Neural cell (in vitro differentiated cells): Measurements from ENCODE around the gene PPP2R5D. TPM values are rescaled to one million over a fixed set of nuclear protein-coding genes. Genes with fewer than 3 reads are reported as not detected.

Experiments used
- H2AFZ ChIP-seq: fragments of 200-600, 300-800 bp; sonication (generic), shearing (Covaris generic); 2 replicates; pipeline ENCODE4 v1.6.0; 2014; ENCODE audit warnings: low read depth, mild to moderate bottlenecking, antibody characterized with exemption, low read length, moderate library complexity
- H3F3A ChIP-seq: fragments of 200-600 bp; shearing (Covaris generic); 2 replicates; pipeline ENCODE4 v1.6.1; 2016; ENCODE audit warnings: mild to moderate bottlenecking, moderate library complexity, mixed read lengths, antibody characterized with exemption, low read length; ENCODE audit not compliant: insufficient read depth, poor library complexity, severe bottlenecking
- H3K27ac ChIP-seq: fragments of 200-600, 300-800 bp; sonication (generic), shearing (Covaris generic); 2 replicates; pipeline ENCODE4 v1.5.1; 2014; ENCODE audit warnings: mild to moderate bottlenecking, low read length, moderate library complexity
- H3K27me3 ChIP-seq: fragments of 300-800, 200-600 bp; sonication (generic), shearing (Covaris generic); 2 replicates; pipeline ENCODE4 v1.6.0; 2014; ENCODE audit warnings: mild to moderate bottlenecking, low read depth, low read length, moderate library complexity; ENCODE audit not compliant: insufficient read depth
- H3K36me3 ChIP-seq: fragments of 300-800, 200-600 bp; sonication (generic), shearing (Covaris generic); 2 replicates; pipeline ENCODE4 v1.5.1; 2014; ENCODE audit warnings: mild to moderate bottlenecking, antibody characterized with exemption, low read length, moderate library complexity; ENCODE audit not compliant: insufficient read depth
- H3K4me2 ChIP-seq: fragments of 300-800, 200-600 bp; sonication (generic), shearing (Covaris generic); 2 replicates; pipeline ENCODE4 v1.6.0; 2014; ENCODE audit warnings: mild to moderate bottlenecking, low read length
- H3K4me3 ChIP-seq: fragments of 300-800, 200-600 bp; sonication (generic), shearing (Covaris generic); 2 replicates; pipeline ENCODE4 v1.5.1; 2014; ENCODE audit warnings: mild to moderate bottlenecking, low read length, moderate library complexity
- H3K79me2 ChIP-seq: fragments of 200-600 bp; shearing (Covaris generic); replicated peaks from 2 replicates; pipeline ENCODE4 v1.6.0; 2014; ENCODE audit warnings: mild to moderate bottlenecking, low read length, moderate library complexity; ENCODE audit not compliant: insufficient read depth
- H3K9ac ChIP-seq: fragments of 300-800, 200-600 bp; sonication (generic), shearing (Covaris generic); 2 replicates; pipeline ENCODE4 v1.6.1; 2016; ENCODE audit warnings: mild to moderate bottlenecking, low read length, mixed read lengths
- H3K9me2 ChIP-seq: fragments of 200-600 bp; shearing (Covaris generic); 2 replicates; pipeline ENCODE4 v1.6.1; 2016; ENCODE audit warnings: mild to moderate bottlenecking, low read length, mixed read lengths; ENCODE audit not compliant: insufficient read depth
- H3K9me3 ChIP-seq: fragments of 200-600, 300-800 bp; sonication (generic), shearing (Covaris generic); 2 replicates; pipeline ENCODE4 v1.6.1; 2016; ENCODE audit warnings: mild to moderate bottlenecking, mixed run types, low read length, moderate library complexity, mixed read lengths
- H4K20me1 ChIP-seq: fragments of 200-600 bp; shearing (Covaris generic); 2 replicates; pipeline ENCODE4 v1.6.1; 2016; ENCODE audit warnings: mild to moderate bottlenecking, mixed run types; ENCODE audit not compliant: insufficient read depth
- EP300 ChIP-seq: fragments of 450-650 bp; conservative IDR thresholded peaks from 2 replicates; pipeline ENCODE4 v1.6.1; 2014; ENCODE audit warnings: antibody characterized with exemption, mild to moderate bottlenecking, moderate library complexity; ENCODE audit not compliant: poor library complexity, severe bottlenecking
- EZH2 ChIP-seq: fragments of 200-600, 300-800 bp; shearing (Covaris generic), sonication (generic); IDR thresholded peaks from 2 replicates; pipeline ENCODE4 v1.6.1; 2014; ENCODE audit warnings: antibody characterized with exemption, low read length, borderline replicate concordance, mild to moderate bottlenecking; ENCODE audit not compliant: insufficient read depth, poor library complexity, severe bottlenecking
- MXI1 ChIP-seq: fragments of 450-650 bp; conservative IDR thresholded peaks from 2 replicates; pipeline ENCODE4 v1.6.1; 2014; ENCODE audit warnings: antibody characterized with exemption, mild to moderate bottlenecking; ENCODE audit not compliant: poor library complexity, severe bottlenecking
- POLR2AphosphoS5 ChIP-seq: IDR thresholded peaks from 2 replicates; pipeline ENCODE4 v1.6.1; 2012
- RAD21 ChIP-seq: fragments of 450-650 bp; conservative IDR thresholded peaks from 2 replicates; pipeline ENCODE4 v1.6.1; 2014; ENCODE audit warnings: antibody characterized with exemption, mild to moderate bottlenecking, moderate library complexity
- REST ChIP-seq: IDR thresholded peaks from 2 replicates; pipeline ENCODE4 v1.6.1; 2012; ENCODE audit warnings: borderline replicate concordance
- SMC3 ChIP-seq: fragments of 450-650 bp; conservative IDR thresholded peaks from 2 replicates; pipeline ENCODE4 v1.6.1; 2014; ENCODE audit warnings: antibody characterized with exemption, mild to moderate bottlenecking, moderate library complexity; ENCODE audit not compliant: poor library complexity
- TAF1 ChIP-seq: IDR thresholded peaks from 2 replicates; pipeline ENCODE4 v1.6.1; 2012; ENCODE audit warnings: low read depth
- polyA plus RNA-seq: library from polyadenylated mRNA; depleted of rRNA; stranded (reverse); fragments of >200 nt; gene quantifications from 2 replicates; pipeline ENCODE4 v1.2.3, GENCODE V29; 2014
- TF ChIP-seq, protein P1 (sequence below): fragments of 450-650 bp; IDR thresholded peaks from 2 replicates; pipeline ENCODE4 v1.5.1; 2014; ENCODE audit warnings: antibody characterized with exemption, mild to moderate bottlenecking, moderate library complexity; ENCODE audit not compliant: poor library complexity, severe bottlenecking

PPP2R5D gene
- polyA plus RNA-seq, 1 donor from 2014 or later, result 41.1 TPM

- no peak overlapping the region for H3K9ac ChIP-seq
- H3K9me2 ChIP-seq, result no peaks in the 10 kb centered on the region
- no peak overlapping the region for H3K4me2 ChIP-seq
- H3F3A ChIP-seq, result no peaks in the 10 kb centered on the region
- H4K20me1 ChIP-seq, result no peaks in the 10 kb centered on the region
- H3K27ac ChIP-seq, result no peak overlapping the region
- no peaks in the 10 kb centered on the region for H3K9me3 ChIP-seq
- H3K79me2 ChIP-seq, result peaks cover 29% of the 10 kb centered on the region
- H3K4me3 ChIP-seq, result no peak overlapping the region
- TF ChIP-seq TAF1, result no peak
- no peak for TF ChIP-seq REST
- TF ChIP-seq POLR2AphosphoS5, result no peak
- no peak for TF ChIP-seq MXI1
- TF ChIP-seq, protein P1, sequence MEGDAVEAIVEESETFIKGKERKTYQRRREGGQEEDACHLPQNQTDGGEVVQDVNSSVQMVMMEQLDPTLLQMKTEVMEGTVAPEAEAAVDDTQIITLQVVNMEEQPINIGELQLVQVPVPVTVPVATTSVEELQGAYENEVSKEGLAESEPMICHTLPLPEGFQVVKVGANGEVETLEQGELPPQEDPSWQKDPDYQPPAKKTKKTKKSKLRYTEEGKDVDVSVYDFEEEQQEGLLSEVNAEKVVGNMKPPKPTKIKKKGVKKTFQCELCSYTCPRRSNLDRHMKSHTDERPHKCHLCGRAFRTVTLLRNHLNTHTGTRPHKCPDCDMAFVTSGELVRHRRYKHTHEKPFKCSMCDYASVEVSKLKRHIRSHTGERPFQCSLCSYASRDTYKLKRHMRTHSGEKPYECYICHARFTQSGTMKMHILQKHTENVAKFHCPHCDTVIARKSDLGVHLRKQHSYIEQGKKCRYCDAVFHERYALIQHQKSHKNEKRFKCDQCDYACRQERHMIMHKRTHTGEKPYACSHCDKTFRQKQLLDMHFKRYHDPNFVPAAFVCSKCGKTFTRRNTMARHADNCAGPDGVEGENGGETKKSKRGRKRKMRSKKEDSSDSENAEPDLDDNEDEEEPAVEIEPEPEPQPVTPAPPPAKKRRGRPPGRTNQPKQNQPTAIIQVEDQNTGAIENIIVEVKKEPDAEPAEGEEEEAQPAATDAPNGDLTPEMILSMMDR, result no peak
- no peak for TF ChIP-seq RAD21
- no peak for TF ChIP-seq EP300
- TF ChIP-seq EZH2, result no peak
- no peak for TF ChIP-seq SMC3
- no peak overlapping the region for H2AFZ ChIP-seq
- no peaks in the 10 kb centered on the region for H3K36me3 ChIP-seq
- no peaks in the 10 kb centered on the region for H3K27me3 ChIP-seq
Observed at GRCh38 chr6:43011207-43011606, 26.8 kb downstream of the PPP2R5D start.

- peak overlapping the region; percentile 79 for H3K9ac ChIP-seq
- no peak overlapping the region for H3K27ac ChIP-seq
- H3K9me3 ChIP-seq, result no peaks in the 10 kb centered on the region
- peaks cover 33% of the 10 kb centered on the region for H3K79me2 ChIP-seq
- TF ChIP-seq MXI1 (no peak), EP300 (no peak), TAF1 (no peak)
- no peaks in the 10 kb centered on the region for H4K20me1 ChIP-seq
- no peaks in the 10 kb centered on the region for H3K36me3 ChIP-seq
- no peaks in the 10 kb centered on the region for H3F3A ChIP-seq
- peak overlapping the region; percentile 100 for H3K4me2 ChIP-seq
- no peak overlapping the region for H2AFZ ChIP-seq
- H3K4me3 ChIP-seq, result peak overlapping the region; percentile 74
- H3K9me2 ChIP-seq, result no peaks in the 10 kb centered on the region
- H3K27me3 ChIP-seq, result no peaks in the 10 kb centered on the region
Observed at GRCh38 chr6:43012364-43012763, 28.0 kb downstream of the PPP2R5D start.
